ENCODE measurements around the gene NRF1.

DNA sequence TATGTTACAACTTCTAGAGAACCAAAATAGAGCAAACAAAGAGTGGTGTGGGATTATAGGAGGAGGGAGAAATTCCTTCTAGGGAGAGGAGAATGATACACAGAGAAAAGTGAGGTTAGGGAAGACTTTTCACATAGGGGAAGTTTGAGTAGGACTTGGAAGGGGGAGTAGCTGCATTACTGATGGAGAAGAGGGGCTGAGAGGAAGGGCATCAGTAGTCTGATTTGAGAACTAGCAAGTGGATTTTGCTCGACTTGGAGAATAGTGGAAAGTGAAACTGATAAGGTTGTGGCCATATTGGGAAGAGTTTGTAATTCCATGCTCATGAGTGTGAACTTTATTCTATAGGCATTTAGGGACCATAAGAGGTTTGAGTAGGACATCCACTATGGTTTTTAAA, 6.1 kb downstream of the NRF1 start:
- TF ChIP-seq, protein P1, sequence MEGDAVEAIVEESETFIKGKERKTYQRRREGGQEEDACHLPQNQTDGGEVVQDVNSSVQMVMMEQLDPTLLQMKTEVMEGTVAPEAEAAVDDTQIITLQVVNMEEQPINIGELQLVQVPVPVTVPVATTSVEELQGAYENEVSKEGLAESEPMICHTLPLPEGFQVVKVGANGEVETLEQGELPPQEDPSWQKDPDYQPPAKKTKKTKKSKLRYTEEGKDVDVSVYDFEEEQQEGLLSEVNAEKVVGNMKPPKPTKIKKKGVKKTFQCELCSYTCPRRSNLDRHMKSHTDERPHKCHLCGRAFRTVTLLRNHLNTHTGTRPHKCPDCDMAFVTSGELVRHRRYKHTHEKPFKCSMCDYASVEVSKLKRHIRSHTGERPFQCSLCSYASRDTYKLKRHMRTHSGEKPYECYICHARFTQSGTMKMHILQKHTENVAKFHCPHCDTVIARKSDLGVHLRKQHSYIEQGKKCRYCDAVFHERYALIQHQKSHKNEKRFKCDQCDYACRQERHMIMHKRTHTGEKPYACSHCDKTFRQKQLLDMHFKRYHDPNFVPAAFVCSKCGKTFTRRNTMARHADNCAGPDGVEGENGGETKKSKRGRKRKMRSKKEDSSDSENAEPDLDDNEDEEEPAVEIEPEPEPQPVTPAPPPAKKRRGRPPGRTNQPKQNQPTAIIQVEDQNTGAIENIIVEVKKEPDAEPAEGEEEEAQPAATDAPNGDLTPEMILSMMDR (conservative IDR thresholded peaks at IDR 0.05; ENCODE audit: low read depth, low read length): no peak
- TF ChIP-seq EZH2 (IDR thresholded peaks at IDR 0.05; ENCODE audit: low read length, unreplicated experiment) (no peak), EZH2phosphoT487 (IDR thresholded peaks at IDR 0.05; ENCODE audit: borderline replicate concordance, low read length) (no peak)
